Measurements from ENCODE around the gene IL23R. TPM values are rescaled to one million over a fixed set of nuclear protein-coding genes. Genes with fewer than 3 reads are reported as not detected.

The IL23R gene
- total and polyA plus RNA-seq, 12 donors, result 0.03 to 9.5 (median 1.9) TPM

DNA sequence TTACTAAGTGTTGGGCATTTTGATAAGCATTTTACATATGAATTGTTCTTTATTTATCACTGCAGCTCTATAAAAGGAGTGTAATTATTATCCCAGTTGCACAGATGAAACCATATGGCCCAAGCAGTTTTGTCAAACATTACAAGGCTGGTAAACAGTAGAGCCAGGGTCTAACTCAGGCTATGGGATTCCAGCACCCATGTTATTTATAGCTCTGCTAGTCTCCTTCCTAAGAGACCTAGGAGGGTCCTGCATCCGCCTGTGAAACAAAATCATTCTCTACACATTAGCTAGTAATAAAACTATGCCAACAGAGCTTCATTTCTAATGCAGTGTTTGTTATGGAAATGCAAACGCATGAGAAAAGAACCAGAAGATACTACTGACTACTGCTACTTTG is 58.6 kb downstream of the IL23R start:
- DNase-seq, result no peak
- no peak for TF ChIP-seq POLR2A (IDR thresholded peaks at IDR 0.05)
- TF ChIP-seq, protein P1, sequence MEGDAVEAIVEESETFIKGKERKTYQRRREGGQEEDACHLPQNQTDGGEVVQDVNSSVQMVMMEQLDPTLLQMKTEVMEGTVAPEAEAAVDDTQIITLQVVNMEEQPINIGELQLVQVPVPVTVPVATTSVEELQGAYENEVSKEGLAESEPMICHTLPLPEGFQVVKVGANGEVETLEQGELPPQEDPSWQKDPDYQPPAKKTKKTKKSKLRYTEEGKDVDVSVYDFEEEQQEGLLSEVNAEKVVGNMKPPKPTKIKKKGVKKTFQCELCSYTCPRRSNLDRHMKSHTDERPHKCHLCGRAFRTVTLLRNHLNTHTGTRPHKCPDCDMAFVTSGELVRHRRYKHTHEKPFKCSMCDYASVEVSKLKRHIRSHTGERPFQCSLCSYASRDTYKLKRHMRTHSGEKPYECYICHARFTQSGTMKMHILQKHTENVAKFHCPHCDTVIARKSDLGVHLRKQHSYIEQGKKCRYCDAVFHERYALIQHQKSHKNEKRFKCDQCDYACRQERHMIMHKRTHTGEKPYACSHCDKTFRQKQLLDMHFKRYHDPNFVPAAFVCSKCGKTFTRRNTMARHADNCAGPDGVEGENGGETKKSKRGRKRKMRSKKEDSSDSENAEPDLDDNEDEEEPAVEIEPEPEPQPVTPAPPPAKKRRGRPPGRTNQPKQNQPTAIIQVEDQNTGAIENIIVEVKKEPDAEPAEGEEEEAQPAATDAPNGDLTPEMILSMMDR (IDR thresholded peaks at IDR 0.05), result no peak
- H3K36me3 ChIP-seq (replicated peaks in 1 of 2), result no peaks in the 10 kb centered on the region
- H3K27ac ChIP-seq, result no peak overlapping the region
- H3K9me3 ChIP-seq (replicated peaks in 1 of 3), result no peaks in the 10 kb centered on the region
- H3K4me1 ChIP-seq (replicated peaks in 1 of 2), result no peaks in the 10 kb centered on the region
- intact Hi-C loops (cut with DNase I), result no loop called here
- 77 to 93% (median 90%) methylated on average over 2 of the region's 2 CpGs for WGBS, 4 donors
- no peak overlapping the region for H3K4me3 ChIP-seq
- no peaks in the 10 kb centered on the region for H3K27me3 ChIP-seq

DNA sequence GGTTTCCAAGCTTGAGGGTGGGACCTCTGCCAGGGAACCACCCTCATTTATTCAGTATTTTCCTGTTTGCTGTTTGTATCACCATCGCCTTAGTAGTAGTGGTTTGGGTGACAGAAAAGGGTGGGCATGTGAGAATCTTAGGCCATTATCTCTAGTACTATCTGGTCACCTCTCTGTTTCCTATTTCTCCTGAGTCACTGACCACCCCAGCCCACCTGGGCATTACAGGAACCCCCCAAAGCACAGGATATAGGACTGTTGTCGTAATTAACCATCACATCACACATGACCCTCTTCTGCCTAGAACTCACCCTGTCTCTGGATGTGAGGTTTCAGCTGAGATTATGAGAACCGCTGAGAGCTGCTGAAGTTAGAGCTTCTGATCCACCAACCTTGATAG is 60.4 kb downstream of the IL23R start:
- WGBS, 4 donors, result 96 to 100% (median 97%) methylated on average over 3 of the region's 3 CpGs
- H3K27me3 ChIP-seq, result no peaks in the 10 kb centered on the region
- no peak for TF ChIP-seq POLR2A (IDR thresholded peaks at IDR 0.05)
- TF ChIP-seq, protein P1 (IDR thresholded peaks at IDR 0.05), result no peak
- DNase-seq, result no peak
- intact Hi-C loops (cut with DNase I), result no loop called here
- no peaks in the 10 kb centered on the region for H3K36me3 ChIP-seq (replicated peaks in 1 of 2)
- no peak overlapping the region for H3K27ac ChIP-seq
- no peak overlapping the region for H3K4me3 ChIP-seq
- no peaks in the 10 kb centered on the region for H3K4me1 ChIP-seq (replicated peaks in 1 of 2)
- H3K9me3 ChIP-seq (replicated peaks in 1 of 3), result no peaks in the 10 kb centered on the region

GRCh38 chr1:67227196-67227595 is 60.9 kb downstream of the IL23R start:
- Histone ChIP-seq H3K27ac (no peak overlapping the region), H3K36me3 (replicated peaks in 1 of 2) (no peaks in the 10 kb centered on the region), H3K9me3 (replicated peaks in 1 of 3) (no peaks in the 10 kb centered on the region), H3K4me3 (no peak overlapping the region), H3K27me3 (no peaks in the 10 kb centered on the region), H3K4me1 (replicated peaks in 1 of 2) (no peaks in the 10 kb centered on the region)
- WGBS, 4 donors, result 84 to 91% (median 88%) methylated on average over 1 of the region's 1 CpG
- TF ChIP-seq, protein P1 (IDR thresholded peaks at IDR 0.05), result no peak
- no peak for TF ChIP-seq POLR2A (IDR thresholded peaks at IDR 0.05)
- intact Hi-C loops (cut with DNase I), result no loop called here
- no peak for DNase-seq

DNA sequence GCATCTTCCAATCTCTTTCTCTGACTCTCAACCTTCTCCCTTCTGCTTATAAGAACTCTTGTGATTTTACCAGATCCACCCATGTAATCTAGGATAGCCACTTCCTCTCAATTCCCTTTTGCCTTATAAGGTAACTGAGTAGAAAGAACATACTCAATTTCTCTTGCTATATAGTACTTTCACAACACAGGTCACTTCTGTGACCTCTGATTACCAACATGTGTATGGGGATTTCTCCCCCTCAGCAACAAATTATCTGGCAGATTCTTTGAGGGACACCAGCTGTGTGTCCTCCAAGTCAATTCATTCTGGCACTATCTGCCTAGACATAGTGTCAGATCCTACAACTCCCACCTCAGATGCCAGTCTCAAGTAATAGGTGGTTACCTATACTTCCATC is 62.5 kb downstream of the IL23R start:
- no peak for DNase-seq
- no peaks in the 10 kb centered on the region for H3K36me3 ChIP-seq (replicated peaks in 1 of 2)
- intact Hi-C loops (cut with DNase I), result no loop called here
- H3K9me3 ChIP-seq (replicated peaks in 1 of 3), result no peaks in the 10 kb centered on the region
- H3K27me3 ChIP-seq, result no peaks in the 10 kb centered on the region
- H3K4me1 ChIP-seq (replicated peaks in 1 of 2), result no peaks in the 10 kb centered on the region
- H3K27ac ChIP-seq, result no peak overlapping the region
- TF ChIP-seq, protein P1 (IDR thresholded peaks at IDR 0.05), result no peak
- no peak for TF ChIP-seq POLR2A (IDR thresholded peaks at IDR 0.05)
- H3K4me3 ChIP-seq, result no peak overlapping the region

All from adrenal gland (tissue), 12 donors.